Activated naive CD8-positive, alpha-beta T cell treated with anti-CD3 and anti-CD28 coated beads, Interleukin-2, amount 10 ng/mL, durations not matched to agents 7 days and 5 days (primary cell): ENCODE data around the gene NUP153. TPM values are rescaled to one million over a fixed set of nuclear protein-coding genes. Genes with fewer than 3 reads are reported as not detected.
"Not testable (repeated sequence)": the region's sequence is repeated elsewhere in the genome, so short reads cannot be mapped to it uniquely, and the experiment has no call there.

ENCODE experiments used
- ATAC-seq: fragments of 150-1000 bp; cut with Tn5 transposase; one replicate; pipeline ENCODE4 v1.10.0; 2021; ENCODE audit warnings: low read depth, moderate library complexity
- POLR2A ChIA-PET: fragments of 350-600 bp; sonication (Branson Sonifier 250); formaldehyde crosslinking; loops from one replicate; lab custom pipeline; 2021; ENCODE audit warnings: antibody characterized with exemption; lab: Charles Lee
- DNase-seq: peaks from one replicate; pipeline ENCODE4 v3.0.0; 2021
- H3K27ac Mint-ChIP-seq: one replicate; pipeline ENCODE4 v1.8.0; 2022; ENCODE audit warnings: mild to moderate bottlenecking, mixed read lengths
- H3K27me3 Mint-ChIP-seq: one replicate; pipeline ENCODE4 v1.8.0; 2022; ENCODE audit warnings: mild to moderate bottlenecking, moderate library complexity, mixed read lengths
- H3K36me3 Mint-ChIP-seq: one replicate; pipeline ENCODE4 v1.8.0; 2021; ENCODE audit warnings: mild to moderate bottlenecking, mixed read lengths
- H3K4me1 Mint-ChIP-seq: one replicate; pipeline ENCODE4 v1.8.0; 2021; ENCODE audit warnings: mixed read lengths
- H3K4me3 Mint-ChIP-seq: one replicate; pipeline ENCODE4 v1.8.0; 2022; ENCODE audit warnings: mild to moderate bottlenecking, moderate library complexity, mixed read lengths
- H3K9me3 Mint-ChIP-seq: one replicate; pipeline ENCODE4 v1.8.0; 2021; ENCODE audit warnings: mixed read lengths
- total RNA-seq, 2 experiments: library from RNA; stranded (reverse); gene quantifications; one replicate each; pipeline ENCODE4 v1.2.3, GENCODE V29; 2021

The NUP153 gene
- total RNA-seq, 2 experiments from 2014 or later: 67.6 to 68.5 TPM

GRCh38 chr6:17728551-17729222 is 22.0 kb upstream of the NUP153 start:
- no peaks in the 10 kb centered on the region for H3K9me3 Mint-ChIP-seq
- H3K36me3 Mint-ChIP-seq: no peaks in the 10 kb centered on the region
- no peaks in the 10 kb centered on the region for H3K27me3 Mint-ChIP-seq
- DNase-seq: no peak
- no peak for ATAC-seq
- no peaks in the 10 kb centered on the region for H3K4me1 Mint-ChIP-seq
- POLR2A ChIA-PET: interaction anchor here (0.7 kb wide), 1 partner anchor 17 kb away, joined by 5 read pairs; no protein-coding TSS in a partner anchor
- no peak overlapping the region for H3K4me3 Mint-ChIP-seq
- no peak overlapping the region for H3K27ac Mint-ChIP-seq

DNA sequence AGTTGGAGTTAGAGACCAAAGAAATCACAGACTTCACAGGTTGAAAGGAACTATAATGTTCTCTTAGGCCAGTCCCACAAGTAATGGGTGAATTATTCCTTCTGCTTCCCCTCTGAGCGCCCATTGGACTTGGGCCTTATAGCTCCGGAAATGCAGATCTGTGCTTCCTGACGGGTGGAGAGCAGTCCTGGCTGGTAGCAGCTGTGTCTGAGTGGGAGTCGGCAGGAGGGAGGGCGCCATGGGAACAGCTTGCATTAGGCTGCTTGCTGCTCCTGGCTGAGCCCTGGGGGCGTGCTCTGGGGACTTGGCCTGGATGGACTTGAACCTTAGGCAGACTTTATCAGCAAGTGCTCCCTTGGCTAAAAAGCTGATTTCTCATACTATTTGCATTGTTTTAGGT is 18.4 kb upstream of the NUP153 start:
- POLR2A ChIA-PET: no interaction called here

DNA sequence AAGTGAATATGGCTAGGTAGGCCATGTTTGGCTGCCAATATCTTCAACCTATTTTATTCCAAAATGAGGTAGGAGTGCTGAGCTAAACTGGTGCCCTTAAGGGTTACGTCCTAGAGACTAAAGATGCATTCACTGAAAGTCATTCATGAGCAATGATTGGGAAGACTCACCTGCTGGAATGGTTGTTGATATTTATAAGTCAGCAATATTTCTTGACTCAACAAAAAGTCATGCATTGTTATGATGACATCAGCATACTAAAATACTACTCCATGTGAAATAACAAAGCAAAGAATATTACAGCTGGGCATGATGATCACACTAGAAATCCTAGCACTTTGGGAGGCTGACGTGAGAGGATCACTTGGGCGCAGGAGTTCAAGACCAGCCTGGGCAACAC is 17.6 kb upstream of the NUP153 start:
- POLR2A ChIA-PET: no interaction called here
- H3K27me3 Mint-ChIP-seq: peaks cover 8% of the 10 kb centered on the region
- H3K4me3 Mint-ChIP-seq: no peak overlapping the region
- no peak for DNase-seq
- H3K4me1 Mint-ChIP-seq: no peaks in the 10 kb centered on the region
- no peaks in the 10 kb centered on the region for H3K36me3 Mint-ChIP-seq
- ATAC-seq: no peak
- no peak overlapping the region for H3K27ac Mint-ChIP-seq
- H3K9me3 Mint-ChIP-seq: no peaks in the 10 kb centered on the region

More for the DNA sequence above, 18.4 kb upstream of the NUP153 start:
- no peaks in the 10 kb centered on the region for H3K4me1 Mint-ChIP-seq
- no peak overlapping the region for H3K27ac Mint-ChIP-seq
- peaks cover 8% of the 10 kb centered on the region for H3K27me3 Mint-ChIP-seq
- DNase-seq (no peak), ATAC-seq (no peak)
- no peaks in the 10 kb centered on the region for H3K36me3 Mint-ChIP-seq
- no peak overlapping the region for H3K4me3 Mint-ChIP-seq
- no peaks in the 10 kb centered on the region for H3K9me3 Mint-ChIP-seq

DNA sequence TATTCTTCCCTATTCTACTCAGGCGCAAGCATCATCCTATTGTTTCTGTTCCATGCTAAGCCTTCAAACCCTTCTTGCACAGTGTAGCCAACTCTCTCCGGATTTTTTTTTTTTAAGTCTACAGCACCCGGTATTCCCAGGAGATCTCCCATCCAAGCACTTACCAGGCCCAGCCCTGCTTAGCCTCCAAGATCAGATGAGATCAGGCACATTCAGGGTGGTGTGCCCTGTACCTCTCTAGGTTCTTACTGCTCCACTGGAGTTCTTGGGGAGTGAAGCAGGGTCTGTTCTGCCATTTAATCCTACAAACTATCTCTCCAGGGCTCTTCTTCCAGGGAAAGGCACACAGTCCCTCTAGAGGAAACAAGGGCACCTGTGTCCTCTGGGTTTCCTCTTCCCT is 14.9 kb upstream of the NUP153 start:
- H3K9me3 Mint-ChIP-seq: no peaks in the 10 kb centered on the region
- ATAC-seq: no peak
- no peak overlapping the region for H3K4me3 Mint-ChIP-seq
- no peaks in the 10 kb centered on the region for H3K36me3 Mint-ChIP-seq
- peaks cover 10% of the 10 kb centered on the region for H3K27me3 Mint-ChIP-seq
- no peaks in the 10 kb centered on the region for H3K4me1 Mint-ChIP-seq
- POLR2A ChIA-PET: no interaction called here
- no peak for DNase-seq
- no peak overlapping the region for H3K27ac Mint-ChIP-seq

GRCh38 chr6:17719323-17720041 is 12.8 kb upstream of the NUP153 start:
- no peaks in the 10 kb centered on the region for H3K9me3 Mint-ChIP-seq
- H3K36me3 Mint-ChIP-seq: peaks cover 1% of the 10 kb centered on the region
- DNase-seq (no peak), ATAC-seq (no peak)
- POLR2A ChIA-PET: interaction anchor here (0.7 kb wide), 1 partner anchor 12 kb away, joined by 4 read pairs; the partner anchor contains the start of gene NUP153
- no peak overlapping the region for H3K27ac Mint-ChIP-seq
- peaks cover 10% of the 10 kb centered on the region for H3K27me3 Mint-ChIP-seq
- no peak overlapping the region for H3K4me3 Mint-ChIP-seq
- peaks cover 9% of the 10 kb centered on the region for H3K4me1 Mint-ChIP-seq

- Mint-ChIP-seq H3K4me3 (no peak overlapping the region), H3K9me3 (no peaks in the 10 kb centered on the region), H3K27ac (no peak overlapping the region), H3K27me3 (peaks cover 2% of the 10 kb centered on the region), H3K36me3 (peaks cover 1% of the 10 kb centered on the region), H3K4me1 (peaks cover 11% of the 10 kb centered on the region)
- DNase-seq (no peak), ATAC-seq (no peak)
- POLR2A ChIA-PET: interaction anchor here (1.1 to 1.6 kb wide), 2 partner anchors 9 to 116 kb away, joined by 3 read pairs; partner anchors contain the start of genes FAM8A1 and NUP153
Measured at GRCh38 chr6:17716221-17716620, 9.5 kb upstream of the NUP153 start.

DNA sequence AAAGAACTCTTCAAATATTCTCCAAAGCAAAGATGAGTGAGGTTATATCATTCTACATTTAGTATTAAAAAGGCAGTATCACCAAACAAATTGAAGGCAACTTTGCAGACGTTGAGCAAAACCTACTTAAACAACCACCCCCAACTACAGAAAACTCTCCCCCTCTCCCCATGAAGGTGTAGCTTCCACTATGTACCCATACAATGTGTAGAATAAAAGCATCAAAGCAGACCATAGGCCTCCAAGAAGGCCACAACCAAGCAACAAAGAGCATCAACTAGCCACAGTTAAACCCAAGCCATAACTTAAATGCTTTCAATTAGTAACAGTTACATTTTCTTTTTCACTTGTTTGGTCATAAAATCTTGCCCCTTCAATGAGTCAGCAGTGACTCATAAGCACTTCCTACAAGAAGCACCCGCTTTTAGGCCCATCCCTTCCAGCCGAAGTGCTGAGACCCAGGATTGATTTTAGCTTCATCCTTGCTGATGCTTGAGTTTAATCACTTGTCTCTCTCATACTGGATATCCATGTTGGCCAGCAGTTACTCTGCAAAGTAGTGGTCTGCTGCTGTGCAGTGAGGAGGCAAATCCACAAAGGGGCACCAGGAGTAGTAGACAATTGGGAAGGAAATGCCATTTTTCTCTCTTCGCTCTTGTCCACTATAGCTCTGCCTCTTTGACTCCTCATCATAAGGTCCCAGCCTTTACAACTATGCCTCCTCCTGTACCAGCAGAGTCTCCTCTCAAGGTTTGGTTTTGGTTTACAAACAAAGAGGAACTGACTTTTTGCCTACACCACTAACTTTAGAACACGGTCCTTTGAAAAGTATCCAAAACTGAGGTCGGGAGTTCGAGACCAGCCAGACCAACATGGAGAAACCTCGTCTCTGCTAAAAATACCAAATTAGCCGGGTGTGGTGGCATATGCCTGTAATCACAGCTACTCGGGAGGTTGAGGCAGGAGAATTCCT is 8.4 kb upstream of the NUP153 start:
- Mint-ChIP-seq H3K4me3 (peak overlapping the region; percentile 79), H3K36me3 (peaks cover 1% of the 10 kb centered on the region), H3K4me1 (peaks cover 13% of the 10 kb centered on the region), H3K27me3 (peaks cover 2% of the 10 kb centered on the region), H3K27ac (peak overlapping the region; percentile 91), H3K9me3 (no peaks in the 10 kb centered on the region)
- peak; percentile 86 for ATAC-seq
- POLR2A ChIA-PET: interaction anchor here (0.6 to 1.9 kb wide), 4 partner anchors 8 to 115 kb away, joined by 3 to 16 read pairs (median 6); partner anchors contain the start of genes FAM8A1 and NUP153
- no peak for DNase-seq

- peaks cover 13% of the 10 kb centered on the region for H3K4me1 Mint-ChIP-seq
- peak overlapping the region; percentile 12 for H3K4me3 Mint-ChIP-seq
Measured at GRCh38 chr6:17714177-17714576, 7.5 kb upstream of the NUP153 start.

GRCh38 chr6:17712576-17712975 is 5.9 kb upstream of the NUP153 start:
- no peak for DNase-seq
- no peaks in the 10 kb centered on the region for H3K9me3 Mint-ChIP-seq
- POLR2A ChIA-PET: no interaction called here
- no peaks in the 10 kb centered on the region for H3K27me3 Mint-ChIP-seq
- H3K27ac Mint-ChIP-seq: no peak overlapping the region
- H3K4me1 Mint-ChIP-seq: peaks cover 14% of the 10 kb centered on the region
- peaks cover 10% of the 10 kb centered on the region for H3K36me3 Mint-ChIP-seq
- no peak overlapping the region for H3K4me3 Mint-ChIP-seq
- ATAC-seq: no peak

More at GRCh38 chr6:17714177-17714576, 7.5 kb upstream of the NUP153 start:
- H3K27ac Mint-ChIP-seq: no peak overlapping the region
- POLR2A ChIA-PET: interaction anchor here (1.9 kb wide), 1 partner anchor 9 kb away, joined by 16 read pairs; no protein-coding TSS in a partner anchor
- H3K9me3 Mint-ChIP-seq: no peaks in the 10 kb centered on the region
- peaks cover 4% of the 10 kb centered on the region for H3K36me3 Mint-ChIP-seq
- no peak for DNase-seq
- peaks cover 2% of the 10 kb centered on the region for H3K27me3 Mint-ChIP-seq
- no peak for ATAC-seq

GRCh38 chr6:17710331-17710730 is 3.6 kb upstream of the NUP153 start:
- DNase-seq (no peak), ATAC-seq (no peak)
- POLR2A ChIA-PET: no interaction called here
- Mint-ChIP-seq H3K4me1 (peaks cover 20% of the 10 kb centered on the region), H3K4me3 (no peak overlapping the region), H3K27me3 (no peaks in the 10 kb centered on the region), H3K27ac (no peak overlapping the region), H3K36me3 (peaks cover 12% of the 10 kb centered on the region), H3K9me3 (no peaks in the 10 kb centered on the region)

- no peaks in the 10 kb centered on the region for H3K9me3 Mint-ChIP-seq
- H3K4me3 Mint-ChIP-seq: no peak overlapping the region
- no peaks in the 10 kb centered on the region for H3K27me3 Mint-ChIP-seq
- POLR2A ChIA-PET: no interaction called here
- peaks cover 11% of the 10 kb centered on the region for H3K36me3 Mint-ChIP-seq
- no peak overlapping the region for H3K27ac Mint-ChIP-seq
- ATAC-seq (no peak), DNase-seq (no peak)
- peaks cover 14% of the 10 kb centered on the region for H3K4me1 Mint-ChIP-seq
Measured at GRCh38 chr6:17709476-17709875, 2.8 kb upstream of the NUP153 start.

GRCh38 chr6:17708035-17708434 is 1.3 kb upstream of the NUP153 start:
- H3K9me3 Mint-ChIP-seq, H3K27me3 Mint-ChIP-seq, H3K27ac Mint-ChIP-seq, ATAC-seq, DNase-seq: not testable (repeated sequence)
- peaks cover 12% of the 10 kb centered on the region for H3K36me3 Mint-ChIP-seq
- H3K4me1 Mint-ChIP-seq: peaks cover 18% of the 10 kb centered on the region
- H3K4me3 Mint-ChIP-seq: peak overlapping the region; percentile 25
- POLR2A ChIA-PET: interaction anchor here (0.7 to 2.6 kb wide), 2 partner anchors 108 kb away, joined by 3 to 39 read pairs; partner anchors contain the start of gene FAM8A1

GRCh38 chr6:17707371-17707651 is 586 bp upstream of the NUP153 start:
- ATAC-seq (no peak), DNase-seq (no peak)
- Mint-ChIP-seq H3K4me3 (peak overlapping the region; percentile 93), H3K27me3 (no peaks in the 10 kb centered on the region), H3K9me3 (no peaks in the 10 kb centered on the region), H3K36me3 (peaks cover 12% of the 10 kb centered on the region), H3K27ac (peak overlapping the region; percentile 97), H3K4me1 (peaks cover 20% of the 10 kb centered on the region)
- POLR2A ChIA-PET: interaction anchor here (0.7 to 2.6 kb wide), 13 partner anchors 8 to 680 kb away, joined by 3 to 39 read pairs (median 3); partner anchors contain the start of genes FAM8A1, KDM1B, RNF144B and TPMT
